HepG2 (cell line): ENCODE results near the gene RBM12. TPM values are rescaled to one million over a fixed set of nuclear protein-coding genes. Genes with fewer than 3 reads are reported as not detected.
A peak's percentile ranks its signal among the peaks of the same experiment; 100 is the strongest.

Experiments
- ATAC-seq: fragments of 200-7000 bp; cut with Tn5 transposase; 3 replicates; pipeline ENCODE4 v1.9.1; 2020; ENCODE audit warnings: mild to moderate bottlenecking, moderate library complexity
- BruUV-seq: library from RNA; stranded (reverse); fragments of 400-500 nt; replicated peaks from 2 replicates; lab custom pipeline; 2021; lab: Mats Ljungman, UMichigan
- CTCF ChIA-PET: fragments of 300-600 bp; formaldehyde crosslinking; extraction: SDS; loops from one replicate; lab custom pipeline; 2021; ENCODE audit warnings: low total read pairs, inconsistent platforms, low intra/inter-chr PET ratio; lab: Yijun Ruan, JAX
- POLR2A ChIA-PET: fragments of 350-600 bp; sonication (Branson Sonifier 250); formaldehyde crosslinking; loops from one replicate; lab custom pipeline; 2020; ENCODE audit warnings: antibody characterized with exemption, inconsistent platforms; lab: Yijun Ruan, JAX
- DNase-seq: peaks from one replicate; pipeline ENCODE4 v3.0.0-alpha.2; 2015; ENCODE audit warnings: low spot score
- FAIRE-seq: peaks from 3 replicates; lab custom pipeline; 2011; peaks lifted over from hg19 to GRCh38; lab: Jason Lieb, UNC
- H2AFZ ChIP-seq: one replicate; pipeline ENCODE4 v1.6.1; 2011; ENCODE audit warnings: low read length, inconsistent platforms
- H3K27ac ChIP-seq: fragments of 300-600 bp; 3 replicates; pipeline ENCODE4 v1.8.0; 2011; ENCODE audit warnings: mixed run types, mild to moderate bottlenecking, mixed read lengths, low read length, inconsistent platforms; ENCODE audit not compliant: insufficient read depth; ENCODE audit errors: extremely low read length
- H3K27me3 ChIP-seq, 2 experiments: fragments of 200-600 bp in 1 of 2; 2 replicates in 1 of 2; 3 replicates in 1 of 2; pipeline versions ENCODE4 v1.6.0 to v1.8.0; 2011; ENCODE audit warnings: low read length in 2 of 2, mild to moderate bottlenecking in 2 of 2, moderate library complexity in 2 of 2, inconsistent platforms in 1 of 2; ENCODE audit not compliant: insufficient read depth in 2 of 2, control insufficient read depth in 1 of 2
- H3K36me3 ChIP-seq, 2 experiments: fragments of 200-600 bp in 1 of 2; replicated peaks in 1 of 2; 2 replicates in 1 of 2; 3 replicates in 1 of 2; pipeline versions ENCODE4 v1.5.1 to v1.8.0; 2011; ENCODE audit warnings: low read length in 2 of 2, inconsistent platforms in 1 of 2; ENCODE audit not compliant: insufficient read depth in 2 of 2, control insufficient read depth in 1 of 2
- H3K4me1 ChIP-seq: 2 replicates; pipeline ENCODE4 v1.5.1; 2012; ENCODE audit warnings: low read length, inconsistent platforms; ENCODE audit not compliant: insufficient read depth
- H3K4me2 ChIP-seq: 2 replicates; pipeline ENCODE4 v1.6.0; 2011; ENCODE audit warnings: low read depth, low read length, inconsistent platforms
- H3K4me3 ChIP-seq, 3 experiments: fragments of 200-600 bp in 1 of 3; sonication (generic), shearing (Covaris generic) in 1 of 3; replicated peaks in 1 of 3; 2 replicates each; pipeline ENCODE4 v1.5.1; 2011 to 2016; ENCODE audit warnings: low read length in 3 of 3, inconsistent platforms in 2 of 3, low read depth in 2 of 3, mild to moderate bottlenecking in 2 of 3, control low read depth in 1 of 3, mixed read lengths in 1 of 3; ENCODE audit not compliant: insufficient read depth in 1 of 3
- H3K79me2 ChIP-seq: one replicate; pipeline ENCODE4 v1.6.1; 2011; ENCODE audit warnings: low read length, inconsistent platforms; ENCODE audit not compliant: insufficient read depth
- H3K9ac ChIP-seq: 2 replicates; pipeline ENCODE4 v1.6.0; 2011; ENCODE audit warnings: mild to moderate bottlenecking, low read depth, low read length, inconsistent platforms; ENCODE audit not compliant: insufficient read depth
- H3K9me3 ChIP-seq: 2 replicates; pipeline ENCODE4 v1.5.1; 2012; ENCODE audit warnings: mild to moderate bottlenecking, low read length
- H4K20me1 ChIP-seq: 2 replicates; pipeline ENCODE4 v1.6.0; 2011; ENCODE audit warnings: inconsistent platforms, mild to moderate bottlenecking, low read length, moderate library complexity; ENCODE audit not compliant: insufficient read depth
- AGO2 ChIP-seq: fragments of 200-400 bp; formaldehyde crosslinking; optimal IDR thresholded peaks from 2 replicates; pipeline ENCODE3; 2017; ENCODE audit warnings: mild to moderate bottlenecking, low read depth, low read length, moderate library complexity
- MNT ChIP-seq: fragments of 450-650 bp; IDR thresholded peaks from 2 replicates; pipeline ENCODE4 v1.6.1; 2016
- PCBP1 ChIP-seq: fragments of 200-400 bp; formaldehyde crosslinking; IDR thresholded peaks from 2 replicates; pipeline ENCODE4 v1.6.1; 2017; ENCODE audit warnings: mild to moderate bottlenecking, low read depth, low read length, borderline replicate concordance
- ZNF207 ChIP-seq: fragments of 450-650 bp; IDR thresholded peaks from 2 replicates; pipeline ENCODE4 v1.6.1; 2016; ENCODE audit warnings: antibody characterized with exemption, borderline replicate concordance
- ZNF264 ChIP-seq: sonication (generic); formaldehyde crosslinking; IDR thresholded peaks from 2 replicates; pipeline ENCODE4 v1.4.0; 2020; ENCODE audit warnings: missing genetic modification reagents
- ZNF512 ChIP-seq: sonication (generic); formaldehyde crosslinking; IDR thresholded peaks from 2 replicates; pipeline ENCODE4 v1.4.0; 2020; ENCODE audit warnings: mild to moderate bottlenecking, missing genetic modification reagents
- WGBS: methylation state at CpG from one replicate; pipeline ENCODE4 v1.1.6; 2017; ENCODE audit warnings: low lambda C conversion rate; 5-methylcytosine and 5-hydroxymethylcytosine counted together
- in situ Hi-C: cut with HindIII; loops from 2 replicates; pipeline ENCODE4 v1.10.0; 2017; ENCODE audit warnings: low pct_unique_long_range_greater_than_20kb; ENCODE audit not compliant: extremely low pct_ligation_motif_present
- intact Hi-C: fragments of 100-400 bp; cut with micrococcal nuclease; formaldehyde crosslinking; loops from one replicate; pipeline ENCODE4 v1.10.0; 2022; ENCODE audit not compliant: unreplicated experiment
- polyA plus RNA-seq, 8 experiments: library from polyadenylated mRNA; depleted of rRNA in 3 of 8; stranded (reverse) in 7 of 8; unstranded in 1 of 8; fragments of >200 nt; fragmentation: Illumina TruSeq in 4 of 8; extraction: Trizol in 4 of 8; gene quantifications; 2 replicates each; pipeline versions ENCODE4 v1.2.1 to v1.2.3, GENCODE V29; 2011 to 2016; ENCODE audit warnings: low read depth in 4 of 8, missing spikeins in 1 of 8, mixed read lengths in 1 of 8; ENCODE audit not compliant: insufficient read depth in 1 of 8
- total RNA-seq, 5 experiments: library from RNA; depleted of rRNA; stranded (reverse); fragments of >200 nt; fragmentation: Illumina TruSeq; extraction: Trizol; gene quantifications; 2 replicates each; pipeline ENCODE4 v1.2.3, GENCODE V29; 2016; ENCODE audit warnings: low read depth in 1 of 5

The RBM12 gene
- total and polyA plus RNA-seq, 2 of the 13 experiments (the other 11 are each of a cell fraction or from before 2014, with no cell fraction given) = 97.9 to 104 TPM

- no peak overlapping the region for H3K4me2 ChIP-seq
- TF ChIP-seq MNT (0 out of 2 replicates have a peak, but pooled peaks have one; percentile 16), ZNF512 (no peak), AGO2 (no peak), PCBP1 (no peak), ZNF207 (no peak), ZNF264 (CRISPR knock-in tag) (no peak)
- TF ChIP-seq, all 625 proteins: peak for 1
- Histone ChIP-seq H3K27ac (no peak overlapping the region), H3K4me1 (peaks cover 26% of the 10 kb centered on the region), H3K9ac (no peak overlapping the region), H3K27me3 (peaks cover 3 to 27% of the 10 kb centered on the region in 2 experiments; a peak in 4 of 5 replicates), H4K20me1 (no peaks in the 10 kb centered on the region), H3K79me2 (no peaks in the 10 kb centered on the region), H2AFZ (no peak overlapping the region), H3K36me3 (no peaks in the 10 kb centered on the region), H3K4me3 (no peak overlapping the region), H3K9me3 (no peaks in the 10 kb centered on the region)
- intact Hi-C loops = no loop called here
- in situ Hi-C loops = loop anchor here (5.0 kb wide), 1 partner anchor 138 kb away; no protein-coding TSS in a partner anchor
- FAIRE-seq = no peak
- ATAC-seq = no peak
- no TSS peak for BruUV-seq
- DNase-seq = no peak
- CTCF ChIA-PET = no interaction called here
- WGBS = 76% methylated on average over 34 of the region's 34 CpGs
- POLR2A ChIA-PET = no interaction called here
Measured at GRCh38 chr20:35600176-35600992, 64.3 kb downstream of the RBM12 start.
